GM08714 (cell line): ENCODE measurements around the gene OR12D3.

Experiments used
- H3K4me3 ChIP-seq: fragments of 200-500 bp; sonication (Bioruptor generic); 2 replicates; pipeline ENCODE4 v1.5.1; 2014; ENCODE audit warnings: mild to moderate bottlenecking, low read length, inconsistent platforms
- ZNF274 ChIP-seq: IDR thresholded peaks from 2 replicates; pipeline ENCODE4 v1.6.1; 2012; ENCODE audit warnings: mild to moderate bottlenecking, low read depth, low read length

Gene OR12D3

GRCh38 chr6:29336269-29336668 lies 38.8 kb downstream of the OR12D3 start:
- no peak for TF ChIP-seq ZNF274
- H3K4me3 ChIP-seq: no peak overlapping the region

GRCh38 chr6:29332676-29333075 lies 42.4 kb downstream of the OR12D3 start:
- no peak overlapping the region for H3K4me3 ChIP-seq
- TF ChIP-seq ZNF274: no peak

- no peak for TF ChIP-seq ZNF274
- no peak overlapping the region for H3K4me3 ChIP-seq
Observed at GRCh38 chr6:29325777-29326176, 49.3 kb downstream of the OR12D3 start.
